Esophagus muscularis mucosa (tissue), 4 donors: Measurements from ENCODE around the gene STIMATE. TPM values are rescaled to one million over a fixed set of nuclear protein-coding genes. Genes with fewer than 3 reads are reported as not detected.

Source experiments
- DNase-seq: peaks from one replicate; pipeline ENCODE4 v3.0.0-alpha.2; 2017; ENCODE audit errors: extremely low spot score
- H3K27ac ChIP-seq, 4 donors: fragments of 200-600 bp; sonication (generic); replicated peaks in 1 of 4; 1 replicate in 3 of 4; 2 replicates in 1 of 4; pipeline ENCODE4 v1.5.1; 2016 to 2019; ENCODE audit warnings: mild to moderate bottlenecking in 1 of 4
- H3K27me3 ChIP-seq, 4 donors: fragments of 200-600 bp; sonication (generic); one replicate each; pipeline versions ENCODE4 v1.5.1 to v1.6.0; 2016 to 2019
- H3K36me3 ChIP-seq, 4 donors: fragments of 200-600 bp; sonication (generic); one replicate each; pipeline ENCODE4 v1.5.1; 2016 to 2019
- H3K4me1 ChIP-seq, 4 donors: fragments of 200-600 bp; sonication (generic); one replicate each; pipeline ENCODE4 v1.5.1; 2016 to 2019
- H3K4me3 ChIP-seq, 4 donors: fragments of 200-600 bp; sonication (generic); 1 replicate in 2 of 4; 2 replicates in 2 of 4; pipeline ENCODE4 v1.5.1; 2016 to 2019; ENCODE audit warnings: mild to moderate bottlenecking in 4 of 4, moderate library complexity in 1 of 4
- H3K9me3 ChIP-seq, 4 donors: fragments of 200-600 bp; sonication (generic); 1 replicate in 3 of 4; 2 replicates in 1 of 4; pipeline ENCODE4 v1.5.1; 2016 to 2019
- EP300 ChIP-seq: sonication (generic); formaldehyde crosslinking; IDR thresholded peaks from one replicate; pipeline ENCODE4 v1.6.1; 2017; ENCODE audit warnings: antibody characterized with exemption
- POLR2A ChIP-seq: fragments of 450-650 bp; IDR thresholded peaks from one replicate; pipeline ENCODE4 v1.6.1; 2017; ENCODE audit warnings: antibody characterized with exemption, moderate library complexity, mild to moderate bottlenecking, low read depth
- POLR2AphosphoS5 ChIP-seq, 2 donors: sonication (generic); formaldehyde crosslinking; IDR thresholded peaks; one replicate each; pipeline ENCODE4 v1.6.1; 2017; ENCODE audit warnings: antibody characterized with exemption in 2 of 2
- WGBS: methylation state at CpG from one replicate; pipeline ENCODE4 v1.1.5; 2018; 5-methylcytosine and 5-hydroxymethylcytosine counted together
- intact Hi-C: fragments of 100-400 bp; cut with DNase I; formaldehyde crosslinking; loops from one replicate; pipeline ENCODE4 v1.15.1; 2023
- total RNA-seq, 4 donors: library from RNA; depleted of rRNA; stranded (reverse); fragments of >200 nt; gene quantifications; one replicate each; pipeline versions ENCODE4 v1.1.0 to v1.2.1, GENCODE V29; 2016
- TF ChIP-seq, protein P1 (sequence below), 3 experiments: fragments of 200-600 bp in 2 of 3; fragments of 450-650 bp in 1 of 3; sonication (generic) in 2 of 3; IDR thresholded peaks; one replicate each; pipeline ENCODE4 v1.5.1; 2017 to 2019; ENCODE audit warnings: antibody characterized with exemption in 3 of 3, mild to moderate bottlenecking in 2 of 3, moderate library complexity in 1 of 3

Gene STIMATE
- total RNA-seq, 4 donors from 2014 or later, result 10.4 to 23.6 (median 14.7) TPM

DNA sequence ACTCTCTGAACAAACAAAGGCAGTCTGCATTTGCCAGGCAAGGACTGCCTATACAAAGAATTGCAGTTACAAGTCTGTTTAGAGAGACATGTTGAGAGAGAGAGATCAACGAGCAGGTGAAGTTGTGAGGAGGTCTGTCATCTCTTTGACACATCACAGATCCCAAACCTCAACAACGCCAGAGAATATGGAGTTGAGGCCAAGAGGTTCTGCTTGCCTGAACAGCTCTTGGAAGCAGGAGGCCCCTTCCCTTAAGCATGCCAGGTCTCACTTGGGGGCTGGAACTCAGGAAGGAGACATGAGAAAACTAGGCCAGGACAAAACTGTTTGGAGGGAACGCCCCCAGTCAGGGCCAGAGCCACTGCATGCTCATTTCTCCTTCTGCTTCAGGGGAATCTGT lies 40.2 kb downstream of the STIMATE start:
- Histone ChIP-seq H3K4me3 (no peak overlapping the region), H3K27me3 (no peaks in the 10 kb centered on the region), H3K36me3 (peaks cover 7 to 32% (median 25%) of the 10 kb centered on the region in 4 donors), H3K27ac (peak overlapping the region in 2 of 4 donors; percentile 1 to 29), H3K4me1 (peaks cover 0 to 13% (median 10%) of the 10 kb centered on the region in 4 donors), H3K9me3 (no peaks in the 10 kb centered on the region)
- WGBS, result 56% methylated on average over 3 of the region's 3 CpGs
- intact Hi-C loops, result no loop called here
- DNase-seq, result no peak
- no peak for TF ChIP-seq POLR2A
- no peak for TF ChIP-seq EP300
- TF ChIP-seq POLR2AphosphoS5 (IDR thresholded peaks at IDR 0.05), result no peak
- TF ChIP-seq, protein P1, sequence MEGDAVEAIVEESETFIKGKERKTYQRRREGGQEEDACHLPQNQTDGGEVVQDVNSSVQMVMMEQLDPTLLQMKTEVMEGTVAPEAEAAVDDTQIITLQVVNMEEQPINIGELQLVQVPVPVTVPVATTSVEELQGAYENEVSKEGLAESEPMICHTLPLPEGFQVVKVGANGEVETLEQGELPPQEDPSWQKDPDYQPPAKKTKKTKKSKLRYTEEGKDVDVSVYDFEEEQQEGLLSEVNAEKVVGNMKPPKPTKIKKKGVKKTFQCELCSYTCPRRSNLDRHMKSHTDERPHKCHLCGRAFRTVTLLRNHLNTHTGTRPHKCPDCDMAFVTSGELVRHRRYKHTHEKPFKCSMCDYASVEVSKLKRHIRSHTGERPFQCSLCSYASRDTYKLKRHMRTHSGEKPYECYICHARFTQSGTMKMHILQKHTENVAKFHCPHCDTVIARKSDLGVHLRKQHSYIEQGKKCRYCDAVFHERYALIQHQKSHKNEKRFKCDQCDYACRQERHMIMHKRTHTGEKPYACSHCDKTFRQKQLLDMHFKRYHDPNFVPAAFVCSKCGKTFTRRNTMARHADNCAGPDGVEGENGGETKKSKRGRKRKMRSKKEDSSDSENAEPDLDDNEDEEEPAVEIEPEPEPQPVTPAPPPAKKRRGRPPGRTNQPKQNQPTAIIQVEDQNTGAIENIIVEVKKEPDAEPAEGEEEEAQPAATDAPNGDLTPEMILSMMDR (IDR thresholded peaks at IDR 0.05), result no peak

DNA sequence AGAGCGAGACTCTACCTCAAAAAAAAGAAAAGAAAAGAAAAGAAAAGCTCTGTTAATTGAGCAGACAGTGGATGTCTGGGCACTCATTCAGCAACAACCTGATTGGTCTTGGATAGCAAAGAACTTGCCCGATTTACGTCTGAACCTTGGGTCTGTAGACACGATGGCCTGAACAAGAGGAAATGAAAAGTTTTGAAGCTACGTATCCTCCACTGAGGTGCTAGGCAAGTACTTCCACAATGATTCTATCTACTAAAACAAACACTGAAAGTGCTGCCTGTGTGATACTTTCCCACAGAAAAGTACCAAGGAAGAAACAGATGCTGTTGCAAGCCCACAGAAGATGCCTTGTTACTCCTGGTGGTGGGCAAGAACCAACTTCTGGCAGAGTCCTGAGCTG lies 40.7 kb downstream of the STIMATE start:
- no peaks in the 10 kb centered on the region for H3K27me3 ChIP-seq
- 78% methylated on average over 5 of the region's 5 CpGs for WGBS
- DNase-seq, result no peak
- H3K27ac ChIP-seq, result peak overlapping the region in 2 of 4 donors; percentile 1 to 29
- peaks cover 12 to 37% (median 29%) of the 10 kb centered on the region in 4 donors for H3K36me3 ChIP-seq
- intact Hi-C loops, result no loop called here
- no peak for TF ChIP-seq POLR2A
- TF ChIP-seq POLR2AphosphoS5 (IDR thresholded peaks at IDR 0.05), result no peak
- TF ChIP-seq, protein P1 (IDR thresholded peaks at IDR 0.05), result no peak
- no peak for TF ChIP-seq EP300
- H3K4me3 ChIP-seq, result no peak overlapping the region
- peaks cover 0 to 13% (median 10%) of the 10 kb centered on the region in 4 donors for H3K4me1 ChIP-seq
- no peaks in the 10 kb centered on the region for H3K9me3 ChIP-seq

DNA sequence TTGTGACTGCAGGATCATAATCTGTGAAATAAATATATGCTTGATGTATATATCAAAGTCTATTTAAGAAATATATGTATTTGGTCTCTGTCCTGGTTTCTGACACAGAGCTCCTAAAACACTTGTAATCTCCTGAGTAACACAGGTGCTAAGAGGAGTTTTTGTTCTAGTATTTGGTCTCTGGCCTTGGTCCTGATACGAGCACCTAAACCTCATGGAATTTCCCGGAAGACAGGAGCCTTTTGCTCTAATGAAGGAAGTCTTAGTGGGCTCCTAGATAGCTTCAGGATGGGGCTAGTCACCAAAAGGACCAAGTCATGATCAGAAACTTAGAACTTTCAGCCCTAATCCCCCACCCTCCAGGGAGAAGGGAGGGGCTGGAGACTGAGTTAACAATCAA lies 43.3 kb downstream of the STIMATE start:
- Histone ChIP-seq H3K27ac (no peak overlapping the region), H3K27me3 (no peaks in the 10 kb centered on the region), H3K9me3 (no peaks in the 10 kb centered on the region), H3K4me1 (peaks cover 0 to 21% (median 16%) of the 10 kb centered on the region in 4 donors), H3K4me3 (no peak overlapping the region), H3K36me3 (peaks cover 16 to 62% (median 44%) of the 10 kb centered on the region in 4 donors)
- no peak for DNase-seq
- intact Hi-C loops, result no loop called here
- TF ChIP-seq POLR2AphosphoS5 (IDR thresholded peaks at IDR 0.05), result no peak
- no peak for TF ChIP-seq POLR2A
- TF ChIP-seq, protein P1 (IDR thresholded peaks at IDR 0.05), result no peak
- TF ChIP-seq EP300, result no peak
- WGBS, result 60% methylated on average over 1 of the region's 2 CpGs

DNA sequence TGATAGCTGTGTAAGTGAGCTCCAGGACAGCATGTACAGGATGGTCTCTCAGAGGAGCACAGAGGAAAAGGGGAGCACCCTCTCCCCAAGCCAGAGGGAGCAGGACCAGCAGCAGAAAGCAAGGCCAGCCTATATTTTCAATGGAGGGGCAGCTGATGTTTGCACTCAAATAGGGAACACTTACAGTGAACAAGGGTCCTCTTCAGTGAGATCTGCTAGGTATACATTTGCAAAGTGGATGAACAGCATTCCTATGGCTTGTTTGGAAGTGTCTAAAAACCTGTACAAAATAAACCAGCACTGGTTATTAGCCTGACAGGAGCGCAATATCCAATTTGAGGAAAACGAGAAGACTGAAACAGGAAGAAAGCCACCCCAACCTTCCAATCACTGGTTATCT lies 44.9 kb downstream of the STIMATE start:
- Histone ChIP-seq H3K27me3 (no peaks in the 10 kb centered on the region), H3K4me1 (peaks cover 0 to 33% (median 28%) of the 10 kb centered on the region in 4 donors), H3K27ac (no peak overlapping the region), H3K4me3 (no peak overlapping the region), H3K36me3 (peaks cover 16 to 78% (median 53%) of the 10 kb centered on the region in 4 donors), H3K9me3 (no peaks in the 10 kb centered on the region)
- DNase-seq, result no peak
- WGBS, result 75% methylated on average over 2 of the region's 2 CpGs
- intact Hi-C loops, result no loop called here
- TF ChIP-seq POLR2A, result no peak
- TF ChIP-seq EP300, result no peak
- TF ChIP-seq POLR2AphosphoS5 (IDR thresholded peaks at IDR 0.05), result no peak
- TF ChIP-seq, protein P1 (IDR thresholded peaks at IDR 0.05), result no peak

DNA sequence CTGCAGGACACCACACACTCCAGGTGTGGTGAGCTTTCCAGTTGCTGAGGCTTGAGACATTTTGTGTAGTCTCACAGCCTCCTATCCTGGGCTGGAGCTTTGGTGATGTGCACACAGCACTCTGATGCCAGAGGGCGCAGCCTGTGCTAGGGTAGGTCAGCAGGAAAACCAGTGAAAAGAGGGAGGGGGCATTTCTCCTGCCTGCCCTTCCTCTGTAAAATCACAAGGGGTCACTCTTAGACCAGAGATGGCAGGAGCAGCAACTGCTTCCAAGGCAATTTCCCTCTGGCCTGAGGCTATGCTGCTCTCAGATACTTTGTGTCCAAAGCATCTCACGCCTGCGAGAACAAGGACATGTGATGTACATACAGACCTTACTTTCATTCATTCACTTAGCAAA lies 46.0 kb downstream of the STIMATE start:
- H3K27ac ChIP-seq, result no peak overlapping the region

More for the DNA sequence above, 46.0 kb downstream of the STIMATE start:
- H3K27me3 ChIP-seq, result no peaks in the 10 kb centered on the region
- peaks cover under 1 to 32% (median 26%) of the 10 kb centered on the region in 4 donors for H3K4me1 ChIP-seq
- H3K4me3 ChIP-seq, result no peak overlapping the region
- peaks cover 16 to 87% (median 55%) of the 10 kb centered on the region in 4 donors for H3K36me3 ChIP-seq
- WGBS, result 42% methylated on average over 2 of the region's 3 CpGs
- TF ChIP-seq POLR2A (no peak), EP300 (no peak), POLR2AphosphoS5 (IDR thresholded peaks at IDR 0.05) (no peak)
- TF ChIP-seq, protein P1 (IDR thresholded peaks at IDR 0.05), result peak; percentile 13 to 48 (median 47)
- no peak for DNase-seq
- no peaks in the 10 kb centered on the region for H3K9me3 ChIP-seq
- intact Hi-C loops, result no loop called here
